ENCODE data around the gene TBX19.

GRCh38 chr1:168235937-168236336, 44.7 kb upstream of the TBX19 start:
- TF ChIP-seq GATA2 (IDR thresholded peaks at IDR 0.05; ENCODE audit: low read depth, low read length) (no peak), GATA3 (IDR thresholded peaks at IDR 0.05; ENCODE audit: low read depth, low read length) (no peak)

All from SH-SY5Y (cell line).